CD4-positive, alpha-beta T cell treated with Interleukin-10 for 1 hour (primary cell): ENCODE measurements around the gene SSX2B.
"Not testable (repeated sequence)": the region's sequence is repeated elsewhere in the genome, so short reads cannot be mapped to it uniquely, and the experiment has no call there.

Source experiments
- DNase-seq: peaks from one replicate; pipeline ENCODE4 v3.0.0-alpha.2; 2020

The SSX2B gene, protein sequence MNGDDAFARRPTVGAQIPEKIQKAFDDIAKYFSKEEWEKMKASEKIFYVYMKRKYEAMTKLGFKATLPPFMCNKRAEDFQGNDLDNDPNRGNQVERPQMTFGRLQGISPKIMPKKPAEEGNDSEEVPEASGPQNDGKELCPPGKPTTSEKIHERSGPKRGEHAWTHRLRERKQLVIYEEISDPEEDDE

DNA sequence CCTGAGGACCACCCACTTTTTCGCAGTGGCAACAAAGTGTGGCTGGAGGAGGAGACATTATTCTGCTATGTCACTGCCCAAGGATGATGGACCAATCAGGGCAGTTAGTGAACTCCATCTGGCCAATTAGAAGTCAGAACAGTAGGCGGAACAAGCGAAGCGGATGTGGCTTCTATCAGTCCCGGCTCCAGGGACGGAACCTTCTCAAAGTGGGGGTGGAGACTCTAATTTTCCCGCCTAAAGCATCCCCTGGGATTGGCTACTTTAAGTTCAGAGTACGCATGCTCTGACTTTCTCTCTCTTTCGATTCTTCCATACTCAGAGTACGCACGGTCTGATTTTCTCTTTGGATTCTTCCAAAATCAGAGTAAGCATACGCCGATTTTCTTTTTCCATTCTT lies at the start of gene SSX2B:
Gene SSX2B, plus strand, starts transcription at position 301 of the 400 bp plus-strand sequence. CDS start 1,429 bp downstream, outside the sequence.
- DNase-seq = not testable (repeated sequence)

GRCh38 chrX:52707078-52707477 lies 44.0 kb upstream of the SSX2B start, which contains the start of gene SSX2:
SSX2 (minus strand) TSS chrX:52707178; CDS start chrX:52705749, 1,429 bp downstream.
- DNase-seq = not testable (repeated sequence)

DNA sequence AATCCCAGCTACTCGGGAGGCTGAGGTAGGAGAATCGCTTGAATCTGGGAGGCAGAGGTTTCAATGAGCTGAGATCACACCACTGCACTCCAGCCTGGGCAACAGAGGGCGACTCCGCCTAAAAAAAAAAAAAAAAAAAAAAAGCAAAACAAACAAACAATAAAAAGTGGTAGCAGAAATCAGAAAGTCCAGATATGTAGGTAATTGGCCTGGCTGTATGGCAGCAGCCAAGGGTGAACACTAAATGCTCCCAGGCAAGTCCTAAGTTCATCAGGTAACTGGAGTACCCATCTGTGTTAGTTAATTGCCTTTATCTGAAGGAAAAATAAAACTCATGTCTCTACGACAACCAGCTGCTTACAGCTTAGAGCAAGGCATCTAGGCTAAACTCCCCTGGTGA lies 14.9 kb downstream of the SSX2B start:
- not testable (repeated sequence) for DNase-seq

DNA sequence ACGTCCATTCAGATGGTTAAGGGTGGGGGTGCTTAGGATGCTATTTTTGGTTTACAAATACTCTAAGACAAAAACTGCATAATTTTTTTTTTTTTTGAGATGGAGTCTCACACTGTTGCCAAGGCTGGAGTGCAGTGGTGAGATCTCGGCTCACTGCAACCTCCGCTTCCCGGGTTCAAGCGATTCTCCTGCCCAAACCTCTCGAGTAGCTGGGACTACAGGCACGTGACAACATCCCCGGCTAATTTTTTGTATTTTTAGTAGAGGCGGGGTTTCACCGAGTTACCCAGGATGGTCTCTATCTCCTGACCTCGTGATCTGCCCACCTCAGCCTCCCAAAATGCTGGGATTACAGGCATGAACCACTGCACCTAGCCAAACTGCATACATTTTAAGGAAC lies 22.5 kb downstream of the SSX2B start:
- not testable (repeated sequence) for DNase-seq

DNA sequence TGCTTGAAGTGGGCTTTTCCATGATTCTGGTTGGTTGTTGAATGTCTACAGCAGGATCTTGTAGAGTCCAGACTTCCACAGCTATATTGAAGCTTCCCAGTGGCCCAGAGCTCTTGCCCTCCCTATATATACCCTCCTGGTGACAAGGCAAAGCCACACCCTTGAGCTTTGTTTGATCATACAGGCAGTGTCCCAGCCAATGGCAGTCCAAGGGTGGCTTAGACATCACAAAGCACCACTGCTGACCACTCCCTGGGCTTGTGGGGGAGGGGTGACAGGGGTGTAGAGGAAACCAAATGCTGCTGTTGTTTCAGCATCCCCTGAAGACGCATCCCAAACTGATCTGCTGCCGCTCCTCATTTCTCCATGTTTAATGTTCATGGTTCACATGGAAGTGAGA lies 46.3 kb downstream of the SSX2B start, which contains the start of gene SPANXN5:
Gene SPANXN5, minus strand, starts transcription at position 101 of the 400 bp plus-strand sequence. Its CDS starts 79 bp downstream, at position 22.
- DNase-seq = not testable (repeated sequence)

DNA sequence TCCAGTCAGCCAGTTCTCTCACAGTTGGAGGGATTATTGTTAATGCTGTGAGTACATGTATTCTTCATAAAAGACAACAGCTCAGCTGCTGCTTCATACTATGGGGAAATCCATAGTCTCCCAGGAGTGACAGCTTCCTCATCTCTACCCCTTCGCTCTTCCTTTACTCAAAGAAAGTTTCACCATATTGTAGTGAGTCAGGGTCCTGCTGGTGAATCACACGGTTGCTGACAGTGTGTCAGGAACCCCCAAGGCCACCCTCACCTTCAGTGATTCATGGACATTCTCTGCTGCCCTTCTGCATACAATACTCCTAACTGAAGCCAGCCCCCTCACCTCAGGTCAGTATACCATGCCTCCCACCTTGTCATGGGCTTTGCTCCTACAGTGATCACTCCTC lies 53.8 kb downstream of the SSX2B start:
- not testable (repeated sequence) for DNase-seq
